GM23248 (cell line): ENCODE data around the gene PPP2R2B. TPM values are rescaled to one million over a fixed set of nuclear protein-coding genes. Genes with fewer than 3 reads are reported as not detected.

Experiments
- DNase-seq: peaks from one replicate; pipeline ENCODE4 v3.0.0-alpha.2; 2015
- H2AFZ ChIP-seq: fragments of 200-600 bp; sonication (generic); 2 replicates; pipeline ENCODE4 v1.6.1; 2016; ENCODE audit warnings: antibody characterized with exemption
- H3F3A ChIP-seq: fragments of 200-600 bp; sonication (generic); 2 replicates; pipeline ENCODE4 v1.6.1; 2016; ENCODE audit warnings: mild to moderate bottlenecking, antibody characterized with exemption, mixed run types; ENCODE audit not compliant: insufficient read depth
- H3K27ac ChIP-seq: fragments of 200-600 bp; sonication (generic); 2 replicates; pipeline ENCODE4 v1.5.1; 2016; ENCODE audit warnings: mild to moderate bottlenecking
- H3K27me3 ChIP-seq: fragments of 200-600 bp; sonication (generic); replicated peaks from 2 replicates; pipeline ENCODE4 v1.6.1; 2016; ENCODE audit warnings: mild to moderate bottlenecking; ENCODE audit not compliant: insufficient read depth
- H3K36me3 ChIP-seq: fragments of 200-600 bp; sonication (generic); 2 replicates; pipeline ENCODE4 v1.6.1; 2016; ENCODE audit warnings: low read depth, mild to moderate bottlenecking
- H3K4me1 ChIP-seq: fragments of 200-600 bp; sonication (generic); 2 replicates; pipeline ENCODE4 v1.6.1; 2016; ENCODE audit warnings: mild to moderate bottlenecking; ENCODE audit not compliant: insufficient read depth
- H3K4me2 ChIP-seq: fragments of 200-600 bp; sonication (generic); one replicate; pipeline ENCODE4 v1.6.1; 2016; ENCODE audit warnings: mild to moderate bottlenecking; ENCODE audit not compliant: unreplicated experiment
- H3K4me3 ChIP-seq: fragments of 200-600 bp; sonication (generic); 2 replicates; pipeline ENCODE4 v1.5.1; 2016; ENCODE audit warnings: mild to moderate bottlenecking
- H3K79me2 ChIP-seq: fragments of 200-600 bp; sonication (generic); 2 replicates; pipeline ENCODE4 v1.6.1; 2016; ENCODE audit warnings: mild to moderate bottlenecking; ENCODE audit not compliant: insufficient read depth
- H3K9ac ChIP-seq: fragments of 200-600 bp; sonication (generic); 2 replicates; pipeline ENCODE4 v1.6.1; 2016; ENCODE audit warnings: mild to moderate bottlenecking
- H3K9me2 ChIP-seq: fragments of 200-600 bp; sonication (generic); 2 replicates; pipeline ENCODE4 v1.6.1; 2016; ENCODE audit warnings: mixed run types, mild to moderate bottlenecking, moderate library complexity; ENCODE audit not compliant: insufficient read depth
- H3K9me3 ChIP-seq: fragments of 200-600 bp; sonication (generic); one replicate; pipeline ENCODE4 v1.6.1; 2017; ENCODE audit warnings: low read depth
- H4K20me1 ChIP-seq: fragments of 200-600 bp; sonication (generic); 2 replicates; pipeline ENCODE4 v1.6.0; 2016; ENCODE audit not compliant: insufficient read depth
- EZH2 ChIP-seq: fragments of 200-600 bp; sonication (generic); IDR thresholded peaks from 2 replicates; pipeline ENCODE4 v1.6.1; 2018; ENCODE audit warnings: antibody characterized with exemption, mild to moderate bottlenecking; ENCODE audit not compliant: insufficient read depth, poor library complexity, severe bottlenecking
- EZH2phosphoT487 ChIP-seq: fragments of 200-600 bp; sonication (generic); IDR thresholded peaks from 2 replicates; pipeline ENCODE4 v1.6.1; 2018; ENCODE audit warnings: antibody characterized with exemption, moderate library complexity, mild to moderate bottlenecking, low read depth; ENCODE audit not compliant: insufficient read depth
- WGBS, 2 experiments: methylation state at CpG; one replicate each; pipeline ENCODE4 v1.1.6; 2015 to 2017; ENCODE audit warnings: low lambda C conversion rate in 2 of 2, low coverage in 1 of 2; ENCODE audit errors: missing lambda C conversion rate in 2 of 2; 5-methylcytosine and 5-hydroxymethylcytosine counted together
- in situ Hi-C: fragments of 300-500 bp; cut with MboI; formaldehyde crosslinking; loops from 2 replicates; pipeline ENCODE4 v1.15.0; 2020
- polyA plus RNA-seq: library from polyadenylated mRNA; unstranded; fragments of >200 nt; fragmentation: Nextera tagmentation; extraction: Ambion mirVana; gene quantifications from 2 replicates; pipeline ENCODE4 v1.2.1, GENCODE V29; 2016
- total RNA-seq: library from RNA; depleted of rRNA; stranded (reverse); fragments of >200 nt; shearing (Covaris generic); gene quantifications from 2 replicates; pipeline ENCODE4 v1.2.3, GENCODE V29; 2014

Gene PPP2R2B
- total and polyA plus RNA-seq, 2 experiments from 2014 or later, result 0.11 to 0.28 TPM

GRCh38 chr5:146683861-146684260 lies 194.7 kb downstream of the PPP2R2B start:
- no peaks in the 10 kb centered on the region for H3K27me3 ChIP-seq
- H3K36me3 ChIP-seq, result no peaks in the 10 kb centered on the region
- H3K4me3 ChIP-seq, result no peak overlapping the region
- H4K20me1 ChIP-seq, result no peaks in the 10 kb centered on the region
- H3K4me2 ChIP-seq, result no peak overlapping the region
- H3K9me3 ChIP-seq, result no peaks in the 10 kb centered on the region
- no peak overlapping the region for H3K9ac ChIP-seq
- TF ChIP-seq EZH2phosphoT487 (no peak), EZH2 (no peak)
- no peak for DNase-seq
- no peak overlapping the region for H3K27ac ChIP-seq
- H2AFZ ChIP-seq, result no peak overlapping the region
- H3K79me2 ChIP-seq, result no peaks in the 10 kb centered on the region
- in situ Hi-C loops, result no loop called here
- 60 to 75% methylated on average over 5 of the region's 5 CpGs for WGBS, 2 experiments
- H3F3A ChIP-seq, result peaks cover 9% of the 10 kb centered on the region; the same call in 1 of the 2 replicates
- H3K9me2 ChIP-seq, result no peaks in the 10 kb centered on the region
- H3K4me1 ChIP-seq, result peaks cover 15% of the 10 kb centered on the region

GRCh38 chr5:146682899-146683532 lies 195.5 kb downstream of the PPP2R2B start:
- in situ Hi-C loops, result no loop called here
- peak; percentile 37 for DNase-seq
- H3K9me2 ChIP-seq, result no peaks in the 10 kb centered on the region
- H3K4me3 ChIP-seq, result no peak overlapping the region
- no peak overlapping the region for H3K27ac ChIP-seq
- no peaks in the 10 kb centered on the region for H3K9me3 ChIP-seq
- WGBS, 2 experiments, result 37 to 44% methylated on average over 5 of the region's 5 CpGs
- no peak overlapping the region for H3K9ac ChIP-seq
- H3K4me1 ChIP-seq, result peaks cover 15% of the 10 kb centered on the region
- no peaks in the 10 kb centered on the region for H3K36me3 ChIP-seq
- TF ChIP-seq EZH2phosphoT487 (no peak), EZH2 (no peak)
- no peaks in the 10 kb centered on the region for H3K27me3 ChIP-seq
- no peaks in the 10 kb centered on the region for H3K79me2 ChIP-seq
- peaks cover 9% of the 10 kb centered on the region; the same call in 1 of the 2 replicates for H3F3A ChIP-seq
- no peak overlapping the region for H2AFZ ChIP-seq
- H4K20me1 ChIP-seq, result no peaks in the 10 kb centered on the region
- no peak overlapping the region for H3K4me2 ChIP-seq

GRCh38 chr5:146681585-146682105 lies 196.9 kb downstream of the PPP2R2B start:
- Histone ChIP-seq H3K4me1 (peaks cover 15% of the 10 kb centered on the region), H3K4me3 (no peak overlapping the region), H3K27ac (peak overlapping the region; percentile 59), H3K36me3 (no peaks in the 10 kb centered on the region), H3F3A (peaks cover 9% of the 10 kb centered on the region; the same call in 1 of the 2 replicates), H2AFZ (peak overlapping the region; percentile 54; the same call in 1 of the 2 replicates), H3K79me2 (no peaks in the 10 kb centered on the region), H3K9me2 (no peaks in the 10 kb centered on the region), H4K20me1 (no peaks in the 10 kb centered on the region), H3K9me3 (no peaks in the 10 kb centered on the region), H3K27me3 (no peaks in the 10 kb centered on the region), H3K4me2 (peak overlapping the region; percentile 61), H3K9ac (no peak overlapping the region)
- peak; percentile 55 for DNase-seq
- 0 to 3% methylated on average over 2 of the region's 2 CpGs for WGBS, 2 experiments
- TF ChIP-seq EZH2phosphoT487 (no peak), EZH2 (no peak)
- in situ Hi-C loops, result no loop called here

- in situ Hi-C loops, result no loop called here
- Histone ChIP-seq H3K36me3 (no peaks in the 10 kb centered on the region), H4K20me1 (no peaks in the 10 kb centered on the region), H3F3A (peaks cover 9% of the 10 kb centered on the region; the same call in 1 of the 2 replicates), H3K27me3 (no peaks in the 10 kb centered on the region), H3K9me3 (no peaks in the 10 kb centered on the region), H3K4me2 (peak overlapping the region; percentile 61), H3K4me3 (no peak overlapping the region), H3K9ac (no peak overlapping the region), H3K79me2 (no peaks in the 10 kb centered on the region), H3K27ac (peak overlapping the region; percentile 59), H3K4me1 (peaks cover 15% of the 10 kb centered on the region), H3K9me2 (no peaks in the 10 kb centered on the region), H2AFZ (peak overlapping the region; percentile 54; the same call in 1 of the 2 replicates)
- WGBS, 2 experiments, result 36 to 37% methylated on average over 9 of the region's 9 CpGs
- no peak for TF ChIP-seq EZH2
- no peak for TF ChIP-seq EZH2phosphoT487
- DNase-seq, result peak; percentile 74
These were observed 197.5 kb downstream of the PPP2R2B start for GRCh38 chr5:146680846-146681584.
